SK-N-SH (cell line): ENCODE data around the gene FASTKD2. TPM values are rescaled to one million over a fixed set of nuclear protein-coding genes. Genes with fewer than 3 reads are reported as not detected.
"Not testable (repeated sequence)": the region's sequence is repeated elsewhere in the genome, so short reads cannot be mapped to it uniquely, and the experiment has no call there.

ENCODE experiments used
- CTCF ChIA-PET: fragments of 300-600, 350-600 bp; formaldehyde crosslinking; extraction: SDS; loops from one replicate; lab custom pipeline; 2021; lab: Yijun Ruan, JAX
- POLR2A ChIA-PET: fragments of 350-600 bp; sonication (Branson Sonifier 250); formaldehyde crosslinking; extraction: SDS; loops from one replicate; lab custom pipeline; 2020; ENCODE audit warnings: antibody characterized with exemption, inconsistent platforms; lab: Yijun Ruan, JAX
- DNase-seq: peaks from one replicate; pipeline ENCODE4 v3.0.0; 2012
- H2AFZ ChIP-seq: fragments of 200-600 bp; sonication (generic); 2 replicates; pipeline ENCODE4 v1.8.1; 2016; ENCODE audit warnings: antibody characterized with exemption, mild to moderate bottlenecking, low read depth
- H3F3A ChIP-seq: fragments of 200-600 bp; sonication (generic); replicated peaks from 2 replicates; pipeline ENCODE3; 2016; ENCODE audit warnings: antibody characterized with exemption, mild to moderate bottlenecking; ENCODE audit not compliant: insufficient read depth
- H3K27ac ChIP-seq, 2 experiments: fragments of 200-500 bp in 1 of 2; fragments of 200-600 bp in 1 of 2; sonication (Bioruptor generic) in 1 of 2; sonication (generic), shearing (Covaris generic) in 1 of 2; 2 replicates each; pipeline versions ENCODE4 v1.5.1 to v1.6.1; 2014 to 2016; ENCODE audit warnings: low read depth in 2 of 2, inconsistent platforms in 1 of 2, low read length in 1 of 2, mild to moderate bottlenecking in 1 of 2, mixed read lengths in 1 of 2
- H3K27me3 ChIP-seq: fragments of 200-600 bp; sonication (generic), shearing (Covaris generic); 2 replicates; pipeline ENCODE4 v1.6.1; 2016; ENCODE audit warnings: mixed run types; ENCODE audit not compliant: insufficient read depth
- H3K36me3 ChIP-seq, 2 experiments: fragments of 200-500 bp in 1 of 2; fragments of 200-600 bp in 1 of 2; sonication (Bioruptor generic) in 1 of 2; sonication (generic) in 1 of 2; replicated peaks in 1 of 2; 2 replicates each; pipeline versions ENCODE3 to v1.5.1; 2014 to 2016; ENCODE audit warnings: low read length in 1 of 2, mild to moderate bottlenecking in 1 of 2; ENCODE audit not compliant: insufficient read depth in 2 of 2, control insufficient read depth in 1 of 2
- H3K4me1 ChIP-seq, 2 experiments: fragments of 200-500 bp in 1 of 2; fragments of 200-600 bp in 1 of 2; sonication (Bioruptor generic) in 1 of 2; sonication (generic), shearing (Covaris generic) in 1 of 2; 2 replicates each; pipeline versions ENCODE4 v1.5.1 to v1.6.1; 2014 to 2016; ENCODE audit warnings: low read depth in 1 of 2, low read length in 1 of 2, mixed run types in 1 of 2; ENCODE audit not compliant: insufficient read depth in 2 of 2, control insufficient read depth in 1 of 2
- H3K4me2 ChIP-seq: fragments of 200-600 bp; sonication (generic), shearing (Covaris generic); 2 replicates; pipeline ENCODE4 v1.6.1; 2017; ENCODE audit warnings: mixed run types
- H3K4me3 ChIP-seq, 2 experiments: fragments of 200-500 bp in 1 of 2; fragments of 200-600 bp in 1 of 2; sonication (Bioruptor generic) in 1 of 2; sonication (generic), shearing (Covaris generic) in 1 of 2; 2 replicates each; pipeline versions ENCODE4 v1.5.1 to v1.8.1; 2014 to 2016; ENCODE audit warnings: low read depth in 2 of 2, inconsistent platforms in 1 of 2, low read length in 1 of 2, mild to moderate bottlenecking in 1 of 2, mixed read lengths in 1 of 2, moderate library complexity in 1 of 2
- H3K79me2 ChIP-seq: fragments of 200-600 bp; sonication (generic); 2 replicates; pipeline ENCODE4 v1.8.1; 2017; ENCODE audit warnings: mild to moderate bottlenecking; ENCODE audit not compliant: insufficient read depth
- H3K9ac ChIP-seq: fragments of 200-600 bp; sonication (generic); 2 replicates; pipeline ENCODE4 v1.6.1; 2017; ENCODE audit warnings: mixed run types
- H3K9me2 ChIP-seq: fragments of 200-600 bp; sonication (generic); 2 replicates; pipeline ENCODE4 v1.6.1; 2017; ENCODE audit warnings: mixed run types
- H3K9me3 ChIP-seq: fragments of 200-600 bp; sonication (generic); 2 replicates; pipeline ENCODE4 v1.6.1; 2017; ENCODE audit warnings: mixed run types, mild to moderate bottlenecking, moderate library complexity
- H4K20me1 ChIP-seq: fragments of 200-600 bp; sonication (generic); 2 replicates; pipeline ENCODE4 v1.6.1; 2017; ENCODE audit warnings: mild to moderate bottlenecking, mixed run types; ENCODE audit not compliant: insufficient read depth
- CHD2 ChIP-seq: fragments of 150-350 bp; IDR thresholded peaks from 2 replicates; pipeline ENCODE4 v1.6.1; 2018; ENCODE audit warnings: low read length; ENCODE audit not compliant: partially characterized antibody
- GATA2 ChIP-seq: sonication (generic); formaldehyde crosslinking; IDR thresholded peaks from 2 replicates; pipeline ENCODE4 v1.5.0; 2020; ENCODE audit warnings: mild to moderate bottlenecking, missing genetic modification reagents
- MXI1 ChIP-seq: IDR thresholded peaks from 2 replicates; pipeline ENCODE4 v1.6.1; 2012; ENCODE audit warnings: mild to moderate bottlenecking, low read depth, low read length, improper control_type of control experiment
- RAD21 ChIP-seq: IDR thresholded peaks from 2 replicates; pipeline ENCODE4 v1.6.1; 2012; ENCODE audit warnings: mild to moderate bottlenecking, low read length
- RCOR1 ChIP-seq: fragments of 150-350 bp; IDR thresholded peaks from 2 replicates; pipeline ENCODE4 v1.6.1; 2017; ENCODE audit warnings: antibody characterized with exemption, low read length
- TCF12 ChIP-seq: IDR thresholded peaks from 2 replicates; pipeline ENCODE4 v1.4.0; 2012
- USF1 ChIP-seq: IDR thresholded peaks from 2 replicates; pipeline ENCODE4 v1.4.0; 2012; ENCODE audit warnings: low read depth, borderline replicate concordance
- WGBS: methylation state at CpG from one replicate; pipeline ENCODE4 v1.1.6; 2017; ENCODE audit warnings: low lambda C conversion rate; 5-methylcytosine and 5-hydroxymethylcytosine counted together
- polyA plus RNA-seq, 3 experiments: library from polyadenylated mRNA; depleted of rRNA; stranded (reverse); fragments of >200 nt; gene quantifications; 2 replicates each; pipeline ENCODE4 v1.2.3, GENCODE V29; 2012

The FASTKD2 gene
- polyA plus RNA-seq, 1 of the 3 experiments (the other 2 are of a cell fraction): 15.1 TPM

GRCh38 chr2:206805887-206806607, 40.6 kb downstream of the FASTKD2 start:
- H3K9me2 ChIP-seq: no peaks in the 10 kb centered on the region
- peaks cover 0 to 25% of the 10 kb centered on the region in 2 experiments; a peak in 1 of 4 replicates for H3K4me1 ChIP-seq
- no peak overlapping the region for H3K9ac ChIP-seq
- H4K20me1 ChIP-seq: no peaks in the 10 kb centered on the region
- ChIA-PET CTCF (interaction anchor here (1.2 to 1.6 kb wide), 3 partner anchors 9 to 671 kb away, joined by 4 to 6 read pairs (median 5); no protein-coding TSS in a partner anchor), POLR2A (interaction anchor here (0.7 kb wide), 1 partner anchor 357 kb away, joined by 3 read pairs; no protein-coding TSS in a partner anchor)
- no peaks in the 10 kb centered on the region for H3K36me3 ChIP-seq
- 50% methylated on average over 6 of the region's 6 CpGs for WGBS
- no peaks in the 10 kb centered on the region for H3K27me3 ChIP-seq
- H3K4me3 ChIP-seq: no peak overlapping the region
- no peaks in the 10 kb centered on the region for H3F3A ChIP-seq
- no peaks in the 10 kb centered on the region for H3K79me2 ChIP-seq
- no peak for TF ChIP-seq GATA2 (CRISPR knock-in tag)
- peak; percentile 80 for TF ChIP-seq RCOR1
- TF ChIP-seq USF1: no peak
- peak; percentile 48; the same call in 1 of the 2 replicates for TF ChIP-seq MXI1
- TF ChIP-seq TCF12: peak; percentile 44; the same call in 1 of the 2 replicates
- TF ChIP-seq CHD2: peak; percentile 27
- TF ChIP-seq RAD21: peak; percentile 8; the same call in 1 of the 2 replicates
- DNase-seq: peak; percentile 53
- H3K9me3 ChIP-seq: no peaks in the 10 kb centered on the region
- H2AFZ ChIP-seq: no peak overlapping the region
- H3K27ac ChIP-seq: no peak overlapping the region; a peak in 1 of 4 replicates
- H3K4me2 ChIP-seq: no peak overlapping the region

- H3K9me3 ChIP-seq, H3K9ac ChIP-seq, H3K4me3 ChIP-seq, CTCF ChIA-PET, H4K20me1 ChIP-seq, H3K9me2 ChIP-seq, DNase-seq, H3K27ac ChIP-seq, H3F3A ChIP-seq, H3K36me3 ChIP-seq, H3K79me2 ChIP-seq, H3K4me2 ChIP-seq, H3K27me3 ChIP-seq, POLR2A ChIA-PET, H2AFZ ChIP-seq: not testable (repeated sequence)
- H3K4me1 ChIP-seq: peaks cover 0 to 17% of the 10 kb centered on the region in 2 experiments; a peak in 1 of 4 replicates
- 90% methylated on average over 3 of the region's 3 CpGs for WGBS
Measured at GRCh38 chr2:206807624-206808023, 42.2 kb downstream of the FASTKD2 start.

- H3K36me3 ChIP-seq, H3K4me2 ChIP-seq, H3K4me3 ChIP-seq, POLR2A ChIA-PET, H3K27me3 ChIP-seq, H3K9me3 ChIP-seq, H4K20me1 ChIP-seq, H3K9me2 ChIP-seq, H2AFZ ChIP-seq, H3K9ac ChIP-seq, H3K79me2 ChIP-seq, H3K27ac ChIP-seq, CTCF ChIA-PET, DNase-seq, H3F3A ChIP-seq, H3K4me1 ChIP-seq: not testable (repeated sequence)
- WGBS: 79% methylated on average over 5 of the region's 5 CpGs
Measured at GRCh38 chr2:206812471-206812870, 47.1 kb downstream of the FASTKD2 start.
